22Rv1 (cell line): ENCODE data around the gene ADAP1.

ENCODE experiments used
- ZFX ChIP-seq: fragments of 450-650 bp; IDR thresholded peaks from 2 replicates; pipeline ENCODE4 v1.6.1; 2017; ENCODE audit warnings: antibody characterized with exemption, borderline replicate concordance
- TF ChIP-seq, protein P1 (sequence below): fragments of 450-650 bp; IDR thresholded peaks from 2 replicates; pipeline ENCODE4 v1.5.1; 2017; ENCODE audit warnings: mild to moderate bottlenecking

DNA sequence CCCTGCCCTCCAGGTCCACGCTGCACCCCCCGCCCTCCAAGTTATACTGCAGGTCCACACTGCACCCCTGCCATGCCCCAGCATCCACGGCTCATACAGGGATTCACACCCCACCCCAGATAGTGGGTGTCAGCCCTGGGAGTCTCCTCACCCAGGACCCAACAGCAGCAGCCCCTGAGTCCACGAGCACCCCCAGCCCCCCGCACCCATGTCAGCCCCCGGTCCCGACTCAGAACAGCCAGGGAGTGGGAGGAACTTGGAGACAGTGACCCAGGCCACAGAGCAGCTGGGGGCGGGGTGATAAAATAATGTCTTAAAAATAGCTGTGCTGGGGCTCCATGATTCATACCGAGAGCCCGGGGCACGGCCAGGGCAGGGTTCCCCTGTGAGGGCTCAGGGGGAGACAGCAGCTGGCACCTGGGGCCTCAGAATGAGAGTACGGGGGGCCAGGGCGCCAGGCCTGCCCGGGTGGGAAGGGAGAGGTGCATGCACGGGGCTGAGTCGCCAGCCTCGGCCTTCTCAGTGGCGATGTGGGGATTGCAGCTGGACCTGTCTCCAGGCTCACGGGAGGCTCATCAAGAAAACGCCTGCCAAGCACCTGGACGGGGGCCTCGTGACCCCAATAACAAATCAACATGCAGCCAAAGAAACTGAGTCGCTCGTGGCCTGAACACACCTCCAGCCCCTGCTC is 29.8 kb downstream of the ADAP1 start:
- TF ChIP-seq ZFX: no peak
- TF ChIP-seq, protein P1, sequence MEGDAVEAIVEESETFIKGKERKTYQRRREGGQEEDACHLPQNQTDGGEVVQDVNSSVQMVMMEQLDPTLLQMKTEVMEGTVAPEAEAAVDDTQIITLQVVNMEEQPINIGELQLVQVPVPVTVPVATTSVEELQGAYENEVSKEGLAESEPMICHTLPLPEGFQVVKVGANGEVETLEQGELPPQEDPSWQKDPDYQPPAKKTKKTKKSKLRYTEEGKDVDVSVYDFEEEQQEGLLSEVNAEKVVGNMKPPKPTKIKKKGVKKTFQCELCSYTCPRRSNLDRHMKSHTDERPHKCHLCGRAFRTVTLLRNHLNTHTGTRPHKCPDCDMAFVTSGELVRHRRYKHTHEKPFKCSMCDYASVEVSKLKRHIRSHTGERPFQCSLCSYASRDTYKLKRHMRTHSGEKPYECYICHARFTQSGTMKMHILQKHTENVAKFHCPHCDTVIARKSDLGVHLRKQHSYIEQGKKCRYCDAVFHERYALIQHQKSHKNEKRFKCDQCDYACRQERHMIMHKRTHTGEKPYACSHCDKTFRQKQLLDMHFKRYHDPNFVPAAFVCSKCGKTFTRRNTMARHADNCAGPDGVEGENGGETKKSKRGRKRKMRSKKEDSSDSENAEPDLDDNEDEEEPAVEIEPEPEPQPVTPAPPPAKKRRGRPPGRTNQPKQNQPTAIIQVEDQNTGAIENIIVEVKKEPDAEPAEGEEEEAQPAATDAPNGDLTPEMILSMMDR: no peak
